Measurements from ENCODE around the gene ANKRD33. TPM values are rescaled to one million over a fixed set of nuclear protein-coding genes. Genes with fewer than 3 reads are reported as not detected.

Gene ANKRD33
- total RNA-seq, 1 experiment from 2014 or later: 0.21 TPM

GRCh38 chr12:51911788-51912711, 24.1 kb downstream of the ANKRD33 start:
- ATAC-seq (no peak), DNase-seq (ENCODE audit: low read depth, low spot score) (no peak)
- Histone ChIP-seq H3K9me3 (ENCODE audit: control insufficient read depth, insufficient read depth, low read depth, low read length) (no peaks in the 10 kb centered on the region), H3K4me1 (ENCODE audit: control insufficient read depth, insufficient read depth, low read length) (no peaks in the 10 kb centered on the region), H3K27ac (ENCODE audit: low read length) (no peak overlapping the region), H3K27me3 (ENCODE audit: control insufficient read depth, insufficient read depth, low read length) (no peaks in the 10 kb centered on the region), H3K4me3 (ENCODE audit: low read depth in 2 of 2, low read length in 2 of 2) (no peak overlapping the region), H3K36me3 (ENCODE audit: control insufficient read depth, insufficient read depth, low read length) (no peaks in the 10 kb centered on the region)
- no TSS peak for BruUV-seq (replicated peaks)
- ChIA-PET CTCF (interaction anchor here (0.9 kb wide), 1 partner anchor 24 kb away, joined by 4 read pairs; the partner anchor contains the start of gene ANKRD33), POLR2A (no interaction called here)
- TF ChIP-seq POLR2AphosphoS5 (IDR thresholded peaks at IDR 0.05; ENCODE audit: low read depth, low read length) (no peak), CTCF (IDR thresholded peaks at IDR 0.05) (no peak), REST (IDR thresholded peaks at IDR 0.05; ENCODE audit: insufficient read depth in 1 of 2, low read depth in 2 of 2, low read length in 1 of 2) (no peak), SIN3A (IDR thresholded peaks at IDR 0.05; ENCODE audit: borderline replicate concordance, insufficient read depth, low read depth, low read length) (no peak), TCF7L2 (IDR thresholded peaks at IDR 0.05; ENCODE audit: low read depth, low read length) (no peak)
- intact Hi-C loops (cut with micrococcal nuclease; ENCODE audit: unreplicated experiment): no loop called here
- in situ Hi-C loops (cut with HindIII; ENCODE audit: low pct_unique_long_range_greater_than_20kb, low sequenced_read_pairs): no loop called here

- no peak for TF ChIP-seq POLR2AphosphoS5 (IDR thresholded peaks at IDR 0.05; ENCODE audit: low read depth, low read length)
- no peak for TF ChIP-seq TCF7L2 (IDR thresholded peaks at IDR 0.05; ENCODE audit: low read depth, low read length)
- no peak for TF ChIP-seq SIN3A (IDR thresholded peaks at IDR 0.05; ENCODE audit: borderline replicate concordance, insufficient read depth, low read depth, low read length)
- no peak for TF ChIP-seq REST (IDR thresholded peaks at IDR 0.05; ENCODE audit: insufficient read depth in 1 of 2, low read depth in 2 of 2, low read length in 1 of 2)
- no peak; the same call in 1 of the 2 replicates for TF ChIP-seq CTCF (IDR thresholded peaks at IDR 0.05)
- BruUV-seq (replicated peaks): no TSS peak
- no peaks in the 10 kb centered on the region for H3K27me3 ChIP-seq (ENCODE audit: control insufficient read depth, insufficient read depth, low read length)
- no peak overlapping the region for H3K4me3 ChIP-seq (ENCODE audit: low read depth in 2 of 2, low read length in 2 of 2)
- DNase-seq (ENCODE audit: low read depth, low spot score) (no peak), ATAC-seq (no peak)
- ChIA-PET CTCF (interaction anchor here (0.8 to 1.1 kb wide), 2 partner anchors 11 to 24 kb away, joined by 5 to 12 read pairs; no protein-coding TSS in a partner anchor), POLR2A (no interaction called here)
- no peaks in the 10 kb centered on the region for H3K36me3 ChIP-seq (ENCODE audit: control insufficient read depth, insufficient read depth, low read length)
- no peak overlapping the region for H3K27ac ChIP-seq (ENCODE audit: low read length)
- intact Hi-C loops (cut with micrococcal nuclease; ENCODE audit: unreplicated experiment): no loop called here
- in situ Hi-C loops (cut with HindIII; ENCODE audit: low pct_unique_long_range_greater_than_20kb, low sequenced_read_pairs): no loop called here
- H3K4me1 ChIP-seq (ENCODE audit: control insufficient read depth, insufficient read depth, low read length): no peaks in the 10 kb centered on the region
- no peaks in the 10 kb centered on the region for H3K9me3 ChIP-seq (ENCODE audit: control insufficient read depth, insufficient read depth, low read depth, low read length)
Measured at GRCh38 chr12:51913071-51914033, 25.4 kb downstream of the ANKRD33 start.

Data from Panc1 (cell line).